Measurements from ENCODE around the gene SOX3. TPM values are rescaled to one million over a fixed set of nuclear protein-coding genes. Genes with fewer than 3 reads are reported as not detected.

The SOX3 gene
- total RNA-seq, 1 donor from 2014 or later: not detected

- no peaks in the 10 kb centered on the region for H3K4me1 ChIP-seq
- H3K36me3 ChIP-seq: no peaks in the 10 kb centered on the region
- intact Hi-C loops (cut with DNase I): no loop called here
- no peaks in the 10 kb centered on the region for H3K9me3 ChIP-seq
- DNase-seq (ENCODE audit: extremely low spot score in 2 of 2): no peak
- H3K4me3 ChIP-seq: no peak overlapping the region
- H3K27me3 ChIP-seq: no peaks in the 10 kb centered on the region
- H3K27ac ChIP-seq: no peak overlapping the region
- TF ChIP-seq POLR2A (IDR thresholded peaks at IDR 0.05) (no peak), POLR2AphosphoS5 (IDR thresholded peaks at IDR 0.05; ENCODE audit: insufficient read depth in 1 of 2, low read depth in 1 of 2) (no peak), CTCF (IDR thresholded peaks at IDR 0.05) (no peak)
Measured at GRCh38 chrX:140521393-140521792, 16.5 kb upstream of the SOX3 start.

GRCh38 chrX:140514554-140514953 lies 9.7 kb upstream of the SOX3 start:
- H3K9me3 ChIP-seq: no peaks in the 10 kb centered on the region
- H3K4me3 ChIP-seq: no peak overlapping the region
- no peak for DNase-seq (ENCODE audit: extremely low spot score in 2 of 2)
- intact Hi-C loops (cut with DNase I): no loop called here
- H3K27ac ChIP-seq: no peak overlapping the region
- TF ChIP-seq CTCF (IDR thresholded peaks at IDR 0.05): no peak
- no peak for TF ChIP-seq POLR2A (IDR thresholded peaks at IDR 0.05)
- no peak for TF ChIP-seq POLR2AphosphoS5 (IDR thresholded peaks at IDR 0.05; ENCODE audit: insufficient read depth in 1 of 2, low read depth in 1 of 2)
- peaks cover 2% of the 10 kb centered on the region for H3K27me3 ChIP-seq
- H3K4me1 ChIP-seq: no peaks in the 10 kb centered on the region
- no peaks in the 10 kb centered on the region for H3K36me3 ChIP-seq

- TF ChIP-seq POLR2A (IDR thresholded peaks at IDR 0.05): no peak
- TF ChIP-seq POLR2AphosphoS5 (IDR thresholded peaks at IDR 0.05; ENCODE audit: insufficient read depth in 1 of 2, low read depth in 1 of 2): no peak
- no peak for TF ChIP-seq CTCF (IDR thresholded peaks at IDR 0.05)
- no peaks in the 10 kb centered on the region for H3K4me1 ChIP-seq
Measured at GRCh38 chrX:140510895-140511295, 6.0 kb upstream of the SOX3 start.

DNA sequence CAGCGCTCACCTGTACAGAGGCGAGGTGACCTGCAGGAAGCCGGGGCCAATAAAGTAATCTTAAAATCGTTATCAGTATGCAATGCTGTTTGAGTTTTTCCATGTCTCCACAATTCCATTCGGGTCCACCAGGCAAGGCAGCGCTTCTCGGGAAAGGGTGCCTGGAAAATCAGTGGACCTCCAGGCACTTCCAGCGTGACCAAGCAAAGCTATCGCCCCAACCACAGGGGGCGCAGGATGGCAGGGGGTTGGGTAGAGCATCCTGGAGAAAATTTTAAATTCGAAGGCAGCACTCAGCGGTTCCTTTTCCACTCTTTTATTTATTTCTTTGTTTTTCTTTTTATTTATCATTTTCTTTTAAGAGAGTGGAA lies 5.4 kb upstream of the SOX3 start:
- H3K27ac ChIP-seq: no peak overlapping the region
- peaks cover 2% of the 10 kb centered on the region for H3K27me3 ChIP-seq
- no peak overlapping the region for H3K4me3 ChIP-seq
- TF ChIP-seq CTCF (IDR thresholded peaks at IDR 0.05): no peak
- no peak for TF ChIP-seq POLR2A (IDR thresholded peaks at IDR 0.05)
- no peak for TF ChIP-seq POLR2AphosphoS5 (IDR thresholded peaks at IDR 0.05; ENCODE audit: insufficient read depth in 1 of 2, low read depth in 1 of 2)
- H3K4me1 ChIP-seq: no peaks in the 10 kb centered on the region
- H3K9me3 ChIP-seq: no peaks in the 10 kb centered on the region
- intact Hi-C loops (cut with DNase I): no loop called here
- H3K36me3 ChIP-seq: no peaks in the 10 kb centered on the region
- DNase-seq (ENCODE audit: extremely low spot score in 2 of 2): no peak

More at GRCh38 chrX:140510895-140511295, 6.0 kb upstream of the SOX3 start:
- Histone ChIP-seq H3K9me3 (no peaks in the 10 kb centered on the region), H3K27ac (no peak overlapping the region), H3K4me3 (no peak overlapping the region), H3K27me3 (peaks cover 2% of the 10 kb centered on the region), H3K36me3 (no peaks in the 10 kb centered on the region)
- no peak for DNase-seq (ENCODE audit: extremely low spot score in 2 of 2)
- intact Hi-C loops (cut with DNase I): no loop called here

GRCh38 chrX:140509468-140510305 lies 4.8 kb upstream of the SOX3 start:
- no peaks in the 10 kb centered on the region for H3K36me3 ChIP-seq
- no peak for TF ChIP-seq POLR2A (IDR thresholded peaks at IDR 0.05)
- TF ChIP-seq CTCF (IDR thresholded peaks at IDR 0.05): no peak
- TF ChIP-seq POLR2AphosphoS5 (IDR thresholded peaks at IDR 0.05; ENCODE audit: insufficient read depth in 1 of 2, low read depth in 1 of 2): no peak
- no peak overlapping the region for H3K4me3 ChIP-seq
- intact Hi-C loops (cut with DNase I): no loop called here
- DNase-seq (ENCODE audit: extremely low spot score in 2 of 2): no peak
- no peak overlapping the region for H3K27ac ChIP-seq
- H3K4me1 ChIP-seq: no peaks in the 10 kb centered on the region
- peaks cover 2% of the 10 kb centered on the region for H3K27me3 ChIP-seq
- H3K9me3 ChIP-seq: no peaks in the 10 kb centered on the region

All from vagina (tissue), 2 donors.